Measurements from ENCODE around the gene GJC2. TPM values are rescaled to one million over a fixed set of nuclear protein-coding genes. Genes with fewer than 3 reads are reported as not detected.

Gene GJC2
- total and polyA plus RNA-seq, 4 donors = 0.10 to 0.79 (median 0.25) TPM; not detected in 1

GRCh38 chr1:228142701-228143136, 7.0 kb upstream of the GJC2 start:
- DNase-seq (ENCODE audit: low spot score) = no peak
- H3K9me3 ChIP-seq (ENCODE audit: control insufficient read depth in 4 of 4, low read length in 3 of 4) = no peaks in the 10 kb centered on the region
- 90% methylated on average over 11 of the region's 11 CpGs for WGBS
- no peak overlapping the region for H3K4me3 ChIP-seq (ENCODE audit: low read depth in 1 of 3, low read length in 3 of 3)
- H3K27me3 ChIP-seq (ENCODE audit: control insufficient read depth in 4 of 4, insufficient read depth in 4 of 4, low read length in 3 of 4) = no peaks in the 10 kb centered on the region
- H3K4me1 ChIP-seq (ENCODE audit: control insufficient read depth in 4 of 4, insufficient read depth in 4 of 4, low read length in 3 of 4) = peaks cover 14 to 30% (median 23%) of the 10 kb centered on the region in 4 donors
- no peak overlapping the region for H3K27ac ChIP-seq (ENCODE audit: low read depth in 1 of 2, low read length in 2 of 2)
- no peak overlapping the region for H3K9ac ChIP-seq (ENCODE audit: low read depth in 1 of 2, low read length in 2 of 2)
- peaks cover 0 to 12% (median 4%) of the 10 kb centered on the region in 4 donors for H3K36me3 ChIP-seq (ENCODE audit: control insufficient read depth in 4 of 4, insufficient read depth in 3 of 4, low read depth in 1 of 4, low read length in 3 of 4)
- no peak for TF ChIP-seq HNF4G (IDR thresholded peaks at IDR 0.05)
- no peak for TF ChIP-seq RAD21 (IDR thresholded peaks at IDR 0.05)
- no peak for TF ChIP-seq YY1 (IDR thresholded peaks at IDR 0.05)
- no peak for TF ChIP-seq EGR1 (IDR thresholded peaks at IDR 0.05; ENCODE audit: low read depth in 2 of 2)
- no peak for TF ChIP-seq NR2F2 (IDR thresholded peaks at IDR 0.05)
- TF ChIP-seq FOXA2 (IDR thresholded peaks at IDR 0.05) = no peak
- TF ChIP-seq REST (IDR thresholded peaks at IDR 0.05) = no peak
- TF ChIP-seq GABPA (IDR thresholded peaks at IDR 0.05 in 1 of 2, conservative IDR thresholded peaks at IDR 0.05 in 1 of 2) = no peak
- TF ChIP-seq SP1 (IDR thresholded peaks at IDR 0.05) = no peak
- no peak for TF ChIP-seq JUND (IDR thresholded peaks at IDR 0.05)
- TF ChIP-seq ZBTB33 (IDR thresholded peaks at IDR 0.05) = no peak
- TF ChIP-seq ATF3 (IDR thresholded peaks at IDR 0.05) = no peak
- no peak for TF ChIP-seq TAF1 (conservative IDR thresholded peaks at IDR 0.05)
- no peak for TF ChIP-seq HNF4A (conservative IDR thresholded peaks at IDR 0.05)
- no peak for TF ChIP-seq RXRA (IDR thresholded peaks at IDR 0.05)
- no peak for TF ChIP-seq CTCF (IDR thresholded peaks at IDR 0.05; ENCODE audit: low read depth, low read length, missing input control)
- no peak for TF ChIP-seq FOXA1 (IDR thresholded peaks at IDR 0.05)
- TF ChIP-seq, protein P1, sequence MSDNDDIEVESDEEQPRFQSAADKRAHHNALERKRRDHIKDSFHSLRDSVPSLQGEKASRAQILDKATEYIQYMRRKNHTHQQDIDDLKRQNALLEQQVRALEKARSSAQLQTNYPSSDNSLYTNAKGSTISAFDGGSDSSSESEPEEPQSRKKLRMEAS (IDR thresholded peaks at IDR 0.05) = no peak
